GM12801 (cell line): Measurements from ENCODE around the gene MADD.

ENCODE experiments used
- CTCF ChIP-seq: IDR thresholded peaks from one replicate; pipeline ENCODE4 v1.5.1; 2011; ENCODE audit warnings: control low read depth; ENCODE audit not compliant: insufficient read length; ENCODE audit errors: extremely low read depth

The MADD gene

GRCh38 chr11:47373876-47374719 is 104.2 kb downstream of the MADD start:
- TF ChIP-seq CTCF: no peak

- TF ChIP-seq CTCF: no peak
These were observed 104.7 kb downstream of the MADD start for GRCh38 chr11:47374720-47375019.

- TF ChIP-seq CTCF: no peak
These were observed 105.1 kb downstream of the MADD start for GRCh38 chr11:47375020-47375419.

GRCh38 chr11:47375546-47376085 is 105.7 kb downstream of the MADD start:
- TF ChIP-seq CTCF: no peak

GRCh38 chr11:47376107-47376524 is 106.2 kb downstream of the MADD start:
- TF ChIP-seq CTCF: no peak

- no peak for TF ChIP-seq CTCF
These were observed 106.8 kb downstream of the MADD start for GRCh38 chr11:47376525-47377371.

- TF ChIP-seq CTCF: no peak
These were observed 107.7 kb downstream of the MADD start for GRCh38 chr11:47377571-47378009.
